OCI-LY3 (cell line): ENCODE results near the gene MED13L.

Experiments used
- EZH2phosphoT487 ChIP-seq: fragments of 200-600 bp; shearing (Covaris generic); IDR thresholded peaks from 2 replicates; pipeline ENCODE4 v1.6.1; 2018; ENCODE audit warnings: antibody characterized with exemption, mixed run types, low read depth
- TF ChIP-seq, protein P1 (sequence below): fragments of 200-600, 300-600 bp; sonication (generic); IDR thresholded peaks from 2 replicates; pipeline ENCODE4 v1.5.1; 2014; ENCODE audit warnings: antibody characterized with exemption, low read length, low read depth

DNA sequence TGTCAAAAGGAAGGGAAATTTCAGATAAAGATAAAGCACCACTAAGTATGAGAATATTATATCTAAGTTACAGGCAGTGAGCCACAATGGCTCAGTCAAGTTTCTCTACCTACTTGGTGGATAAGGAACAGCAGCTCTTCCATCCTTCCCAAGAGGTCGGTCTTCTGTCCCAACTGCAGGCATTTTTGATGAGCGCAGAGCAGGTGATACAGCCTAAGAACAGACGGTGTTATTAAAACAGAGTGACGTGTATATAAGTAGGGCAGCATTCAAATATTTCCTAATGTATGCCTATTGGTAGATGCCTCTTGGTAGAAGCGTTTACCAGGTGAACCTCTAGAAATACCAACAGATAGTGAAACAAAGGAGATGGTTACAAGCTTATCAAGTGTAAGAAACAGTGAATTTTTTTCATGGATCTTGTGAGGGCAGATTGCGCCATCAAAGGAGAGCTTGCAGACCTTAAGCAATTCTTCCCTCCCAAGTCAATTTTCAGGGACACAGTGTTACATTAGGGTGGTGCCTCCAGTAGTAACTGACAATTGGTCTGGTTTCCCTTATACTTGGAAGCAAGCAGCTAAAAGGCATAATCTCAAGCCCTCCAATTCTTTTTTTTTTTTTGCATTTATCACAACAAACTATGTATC, 274.5 kb downstream of the MED13L start:
- TF ChIP-seq, protein P1, sequence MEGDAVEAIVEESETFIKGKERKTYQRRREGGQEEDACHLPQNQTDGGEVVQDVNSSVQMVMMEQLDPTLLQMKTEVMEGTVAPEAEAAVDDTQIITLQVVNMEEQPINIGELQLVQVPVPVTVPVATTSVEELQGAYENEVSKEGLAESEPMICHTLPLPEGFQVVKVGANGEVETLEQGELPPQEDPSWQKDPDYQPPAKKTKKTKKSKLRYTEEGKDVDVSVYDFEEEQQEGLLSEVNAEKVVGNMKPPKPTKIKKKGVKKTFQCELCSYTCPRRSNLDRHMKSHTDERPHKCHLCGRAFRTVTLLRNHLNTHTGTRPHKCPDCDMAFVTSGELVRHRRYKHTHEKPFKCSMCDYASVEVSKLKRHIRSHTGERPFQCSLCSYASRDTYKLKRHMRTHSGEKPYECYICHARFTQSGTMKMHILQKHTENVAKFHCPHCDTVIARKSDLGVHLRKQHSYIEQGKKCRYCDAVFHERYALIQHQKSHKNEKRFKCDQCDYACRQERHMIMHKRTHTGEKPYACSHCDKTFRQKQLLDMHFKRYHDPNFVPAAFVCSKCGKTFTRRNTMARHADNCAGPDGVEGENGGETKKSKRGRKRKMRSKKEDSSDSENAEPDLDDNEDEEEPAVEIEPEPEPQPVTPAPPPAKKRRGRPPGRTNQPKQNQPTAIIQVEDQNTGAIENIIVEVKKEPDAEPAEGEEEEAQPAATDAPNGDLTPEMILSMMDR: no peak
- TF ChIP-seq EZH2phosphoT487: no peak
